Ishikawa (cell line): ENCODE data around the gene HS2ST1.

Experiments
- CEBPB ChIP-seq: IDR thresholded peaks from 2 replicates; pipeline ENCODE4 v1.6.1; 2012
- FOXM1 ChIP-seq: IDR thresholded peaks from 2 replicates; pipeline ENCODE4 v1.6.1; 2012; ENCODE audit warnings: low read depth, borderline replicate concordance
- TAF1 ChIP-seq: IDR thresholded peaks from 2 replicates; pipeline ENCODE4 v1.6.1; 2012; ENCODE audit warnings: low read depth, mild to moderate bottlenecking
- TF ChIP-seq, protein P1 (sequence below): IDR thresholded peaks from 2 replicates; pipeline ENCODE4 v1.6.1; 2012
- TF ChIP-seq, protein P2 (sequence below): IDR thresholded peaks from 2 replicates; pipeline ENCODE4 v1.6.1; 2012; ENCODE audit warnings: low read depth, mild to moderate bottlenecking

DNA sequence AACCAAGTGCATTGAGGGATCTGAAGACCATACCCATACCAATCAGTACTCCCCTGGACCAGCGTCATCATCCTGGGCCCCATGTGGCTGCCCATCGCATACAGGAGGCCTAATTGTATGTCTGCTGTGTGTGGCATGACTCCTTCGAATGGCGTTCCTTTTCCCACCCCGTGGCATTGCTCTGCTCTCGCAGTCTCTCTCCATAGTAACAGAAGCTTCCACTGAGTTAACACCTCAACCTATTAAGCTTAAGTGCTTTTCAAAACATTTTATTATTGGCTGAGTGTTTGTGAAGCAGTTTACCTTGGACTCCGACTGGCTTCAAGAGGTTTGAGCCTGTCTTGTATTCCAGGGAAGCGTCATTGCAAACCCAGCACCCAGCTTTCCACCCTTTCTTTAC lies 227.1 kb downstream of the HS2ST1 start:
- TF ChIP-seq FOXM1 (no peak), CEBPB (no peak), TAF1 (no peak)
- TF ChIP-seq, protein P1, sequence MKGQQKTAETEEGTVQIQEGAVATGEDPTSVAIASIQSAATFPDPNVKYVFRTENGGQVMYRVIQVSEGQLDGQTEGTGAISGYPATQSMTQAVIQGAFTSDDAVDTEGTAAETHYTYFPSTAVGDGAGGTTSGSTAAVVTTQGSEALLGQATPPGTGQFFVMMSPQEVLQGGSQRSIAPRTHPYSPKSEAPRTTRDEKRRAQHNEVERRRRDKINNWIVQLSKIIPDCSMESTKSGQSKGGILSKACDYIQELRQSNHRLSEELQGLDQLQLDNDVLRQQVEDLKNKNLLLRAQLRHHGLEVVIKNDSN: no peak
- TF ChIP-seq, protein P2, sequence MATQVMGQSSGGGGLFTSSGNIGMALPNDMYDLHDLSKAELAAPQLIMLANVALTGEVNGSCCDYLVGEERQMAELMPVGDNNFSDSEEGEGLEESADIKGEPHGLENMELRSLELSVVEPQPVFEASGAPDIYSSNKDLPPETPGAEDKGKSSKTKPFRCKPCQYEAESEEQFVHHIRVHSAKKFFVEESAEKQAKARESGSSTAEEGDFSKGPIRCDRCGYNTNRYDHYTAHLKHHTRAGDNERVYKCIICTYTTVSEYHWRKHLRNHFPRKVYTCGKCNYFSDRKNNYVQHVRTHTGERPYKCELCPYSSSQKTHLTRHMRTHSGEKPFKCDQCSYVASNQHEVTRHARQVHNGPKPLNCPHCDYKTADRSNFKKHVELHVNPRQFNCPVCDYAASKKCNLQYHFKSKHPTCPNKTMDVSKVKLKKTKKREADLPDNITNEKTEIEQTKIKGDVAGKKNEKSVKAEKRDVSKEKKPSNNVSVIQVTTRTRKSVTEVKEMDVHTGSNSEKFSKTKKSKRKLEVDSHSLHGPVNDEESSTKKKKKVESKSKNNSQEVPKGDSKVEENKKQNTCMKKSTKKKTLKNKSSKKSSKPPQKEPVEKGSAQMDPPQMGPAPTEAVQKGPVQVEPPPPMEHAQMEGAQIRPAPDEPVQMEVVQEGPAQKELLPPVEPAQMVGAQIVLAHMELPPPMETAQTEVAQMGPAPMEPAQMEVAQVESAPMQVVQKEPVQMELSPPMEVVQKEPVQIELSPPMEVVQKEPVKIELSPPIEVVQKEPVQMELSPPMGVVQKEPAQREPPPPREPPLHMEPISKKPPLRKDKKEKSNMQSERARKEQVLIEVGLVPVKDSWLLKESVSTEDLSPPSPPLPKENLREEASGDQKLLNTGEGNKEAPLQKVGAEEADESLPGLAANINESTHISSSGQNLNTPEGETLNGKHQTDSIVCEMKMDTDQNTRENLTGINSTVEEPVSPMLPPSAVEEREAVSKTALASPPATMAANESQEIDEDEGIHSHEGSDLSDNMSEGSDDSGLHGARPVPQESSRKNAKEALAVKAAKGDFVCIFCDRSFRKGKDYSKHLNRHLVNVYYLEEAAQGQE: no peak
